Gastroesophageal sphincter (tissue), 3 donors: Measurements from ENCODE around the gene RNF212.

Experiments used
- EP300 ChIP-seq: sonication (generic); formaldehyde crosslinking; IDR thresholded peaks from one replicate; pipeline ENCODE4 v1.6.1; 2017; ENCODE audit warnings: antibody characterized with exemption, mild to moderate bottlenecking
- TF ChIP-seq, protein P1 (sequence below), 4 experiments: fragments of 200-600 bp in 2 of 4; fragments of 450-650 bp in 2 of 4; sonication (generic) in 1 of 4; IDR thresholded peaks; one replicate each; pipeline ENCODE4 v1.5.1; 2017 to 2019; ENCODE audit warnings: antibody characterized with exemption in 4 of 4, mild to moderate bottlenecking in 2 of 4, moderate library complexity in 2 of 4

DNA sequence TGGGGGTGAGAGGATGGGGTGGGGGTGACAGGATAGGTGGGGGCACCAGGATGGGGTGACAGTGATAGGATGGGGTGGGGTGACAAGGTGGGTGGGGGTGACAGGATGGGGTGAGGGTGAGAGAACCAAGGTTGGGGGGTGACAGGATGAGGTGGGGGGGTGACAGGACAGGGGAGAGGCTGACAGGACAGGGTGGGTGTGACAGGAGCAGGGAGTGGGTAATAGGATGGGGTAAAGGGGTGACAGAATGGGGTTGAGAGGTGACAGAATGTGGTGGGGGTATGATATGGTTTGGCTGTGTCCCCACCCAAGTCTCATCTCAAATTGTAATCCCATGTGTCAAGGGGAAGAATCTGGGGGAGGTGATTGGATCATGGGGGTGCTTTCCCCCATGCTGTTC is 26.0 kb downstream of the RNF212 start:
- no peak for TF ChIP-seq EP300
- TF ChIP-seq, protein P1, sequence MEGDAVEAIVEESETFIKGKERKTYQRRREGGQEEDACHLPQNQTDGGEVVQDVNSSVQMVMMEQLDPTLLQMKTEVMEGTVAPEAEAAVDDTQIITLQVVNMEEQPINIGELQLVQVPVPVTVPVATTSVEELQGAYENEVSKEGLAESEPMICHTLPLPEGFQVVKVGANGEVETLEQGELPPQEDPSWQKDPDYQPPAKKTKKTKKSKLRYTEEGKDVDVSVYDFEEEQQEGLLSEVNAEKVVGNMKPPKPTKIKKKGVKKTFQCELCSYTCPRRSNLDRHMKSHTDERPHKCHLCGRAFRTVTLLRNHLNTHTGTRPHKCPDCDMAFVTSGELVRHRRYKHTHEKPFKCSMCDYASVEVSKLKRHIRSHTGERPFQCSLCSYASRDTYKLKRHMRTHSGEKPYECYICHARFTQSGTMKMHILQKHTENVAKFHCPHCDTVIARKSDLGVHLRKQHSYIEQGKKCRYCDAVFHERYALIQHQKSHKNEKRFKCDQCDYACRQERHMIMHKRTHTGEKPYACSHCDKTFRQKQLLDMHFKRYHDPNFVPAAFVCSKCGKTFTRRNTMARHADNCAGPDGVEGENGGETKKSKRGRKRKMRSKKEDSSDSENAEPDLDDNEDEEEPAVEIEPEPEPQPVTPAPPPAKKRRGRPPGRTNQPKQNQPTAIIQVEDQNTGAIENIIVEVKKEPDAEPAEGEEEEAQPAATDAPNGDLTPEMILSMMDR (IDR thresholded peaks at IDR 0.05), result no peak
